Erythroblast (primary cell): ENCODE results near the gene ARHGAP1.

ENCODE experiments used
- GATA1 ChIP-seq: IDR thresholded peaks from 2 replicates; pipeline ENCODE4 v1.6.1; 2011; ENCODE audit warnings: low read depth, mild to moderate bottlenecking, control low read depth, low read length, moderate library complexity
- POLR2A ChIP-seq: IDR thresholded peaks from 2 replicates; pipeline ENCODE4 v1.6.1; 2011; ENCODE audit warnings: mild to moderate bottlenecking, low read length

- TF ChIP-seq POLR2A: no peak
- TF ChIP-seq GATA1: no peak
These were observed 62.9 kb downstream of the ARHGAP1 start for GRCh38 chr11:46637546-46637945.
